H9 (cell line): ENCODE data around the gene HSPH1. TPM values are rescaled to one million over a fixed set of nuclear protein-coding genes. Genes with fewer than 3 reads are reported as not detected.

Experiments
- DNase-seq: peaks from one replicate; pipeline ENCODE4 v3.0.0-alpha.2; 2017
- H2AFZ ChIP-seq: one replicate; pipeline ENCODE4 v1.6.1; 2013; ENCODE audit warnings: mild to moderate bottlenecking, low read length, control low read depth, moderate library complexity
- H2AK5ac ChIP-seq: 2 replicates; pipeline ENCODE4 v1.6.1; 2013; ENCODE audit warnings: low read length, control low read depth, mixed read lengths; ENCODE audit not compliant: insufficient read length
- H2BK120ac ChIP-seq: one replicate; pipeline ENCODE4 v1.6.1; 2013; ENCODE audit warnings: low read depth, mild to moderate bottlenecking, low read length, control low read depth, inconsistent platforms; ENCODE audit not compliant: poor library complexity, severe bottlenecking
- H2BK12ac ChIP-seq: 2 replicates; pipeline ENCODE4 v1.6.1; 2013; ENCODE audit warnings: low read length, control low read depth, mixed read lengths, low read depth; ENCODE audit not compliant: insufficient read length
- H2BK15ac ChIP-seq: 2 replicates; pipeline ENCODE4 v1.6.1; 2013; ENCODE audit warnings: low read depth, low read length, control low read depth
- H2BK20ac ChIP-seq: one replicate; pipeline ENCODE4 v1.6.1; 2013; ENCODE audit warnings: low read depth, mild to moderate bottlenecking, low read length, control low read depth, inconsistent platforms; ENCODE audit not compliant: poor library complexity, severe bottlenecking
- H2BK5ac ChIP-seq: 2 replicates; pipeline ENCODE4 v1.6.1; 2013; ENCODE audit warnings: low read length, control low read depth, mixed read lengths; ENCODE audit not compliant: insufficient read length
- H3K14ac ChIP-seq: 2 replicates; pipeline ENCODE4 v1.6.1; 2013; ENCODE audit warnings: low read length, control low read depth; ENCODE audit not compliant: insufficient read depth
- H3K18ac ChIP-seq: 2 replicates; pipeline ENCODE4 v1.6.1; 2013; ENCODE audit warnings: low read depth, mild to moderate bottlenecking, mixed read lengths, low read length, control low read depth; ENCODE audit not compliant: insufficient read length
- H3K23ac ChIP-seq: 2 replicates; pipeline ENCODE4 v1.6.1; 2013; ENCODE audit warnings: low read length, control low read depth, mixed read lengths, low read depth; ENCODE audit not compliant: insufficient read length
- H3K23me2 ChIP-seq: 2 replicates; pipeline ENCODE4 v1.6.1; 2013; ENCODE audit warnings: low read depth, mild to moderate bottlenecking, mixed read lengths, low read length, control low read depth; ENCODE audit not compliant: insufficient read length, poor library complexity, severe bottlenecking
- H3K27ac ChIP-seq: 2 replicates; pipeline ENCODE4 v1.5.1; 2013; ENCODE audit warnings: low read length, control low read depth, mixed read lengths, low read depth; ENCODE audit not compliant: insufficient read length
- H3K27me3 ChIP-seq: 2 replicates; pipeline ENCODE4 v1.6.1; 2013; ENCODE audit warnings: low read length, control low read depth, inconsistent platforms; ENCODE audit not compliant: insufficient read depth
- H3K4ac ChIP-seq: 2 replicates; pipeline ENCODE4 v1.6.1; 2013; ENCODE audit warnings: low read depth, mild to moderate bottlenecking, control low read depth, inconsistent platforms, low read length, moderate library complexity
- H3K4me1 ChIP-seq: 2 replicates; pipeline ENCODE4 v1.6.1; 2013; ENCODE audit warnings: low read length, control low read depth, inconsistent platforms; ENCODE audit not compliant: insufficient read depth
- H3K4me2 ChIP-seq: 2 replicates; pipeline ENCODE4 v1.6.1; 2013; ENCODE audit warnings: low read length, control low read depth, mixed read lengths; ENCODE audit not compliant: insufficient read length, insufficient read depth
- H3K56ac ChIP-seq: 2 replicates; pipeline ENCODE4 v1.6.1; 2013; ENCODE audit warnings: low read depth, mild to moderate bottlenecking, mixed read lengths, low read length, control low read depth; ENCODE audit not compliant: insufficient read length
- H3K79me1 ChIP-seq: 2 replicates; pipeline ENCODE4 v1.6.1; 2013; ENCODE audit warnings: low read depth, mild to moderate bottlenecking, moderate library complexity, low read length, control low read depth, inconsistent platforms; ENCODE audit not compliant: insufficient read depth, poor library complexity, severe bottlenecking
- H3K79me2 ChIP-seq: 2 replicates; pipeline ENCODE4 v1.6.1; 2013; ENCODE audit warnings: low read length, control low read depth, inconsistent platforms; ENCODE audit not compliant: insufficient read depth
- H3K9ac ChIP-seq: 2 replicates; pipeline ENCODE4 v1.6.1; 2013; ENCODE audit warnings: low read length, control low read depth, mixed read lengths; ENCODE audit not compliant: insufficient read length; ENCODE audit errors: extremely low read depth
- H3K9me3 ChIP-seq: one replicate; pipeline ENCODE4 v1.6.1; 2013; ENCODE audit warnings: low read depth, low read length, inconsistent platforms; ENCODE audit not compliant: control insufficient read depth
- H3T11ph ChIP-seq: one replicate; pipeline ENCODE4 v1.6.1; 2013; ENCODE audit warnings: mild to moderate bottlenecking, low read length, control low read depth, inconsistent platforms
- H4K20me1 ChIP-seq: one replicate; pipeline ENCODE4 v1.6.1; 2013; ENCODE audit not compliant: control insufficient read depth, insufficient read length, insufficient read depth
- H4K5ac ChIP-seq: 2 replicates; pipeline ENCODE4 v1.6.1; 2013; ENCODE audit warnings: low read depth, mild to moderate bottlenecking, mixed read lengths, low read length, control low read depth; ENCODE audit not compliant: insufficient read length
- H4K8ac ChIP-seq: replicated peaks from 2 replicates; pipeline ENCODE4 v1.6.1; 2013; ENCODE audit warnings: low read length, control low read depth, mixed read lengths, low read depth; ENCODE audit not compliant: insufficient read length
- H4K91ac ChIP-seq: 2 replicates; pipeline ENCODE4 v1.6.1; 2013; ENCODE audit warnings: low read depth, mild to moderate bottlenecking, moderate library complexity, mixed read lengths, low read length, control low read depth; ENCODE audit not compliant: insufficient read length
- H3K27ac Mint-ChIP-seq, 3 experiments: 2 replicates in 2 of 3; 3 replicates in 1 of 3; pipeline ENCODE4 v1.8.0; 2020 to 2021; ENCODE audit warnings: mixed read lengths in 3 of 3, mild to moderate bottlenecking in 1 of 3, moderate library complexity in 1 of 3
- H3K27me3 Mint-ChIP-seq: 2 replicates; pipeline ENCODE4 v1.8.0; 2021; ENCODE audit warnings: low read depth, mild to moderate bottlenecking, moderate library complexity, mixed read lengths
- H3K36me3 Mint-ChIP-seq, 3 experiments: 2 replicates in 2 of 3; 3 replicates in 1 of 3; pipeline ENCODE4 v1.8.0; 2020 to 2021; ENCODE audit warnings: low read depth in 3 of 3, mixed read lengths in 3 of 3; ENCODE audit not compliant: insufficient read depth in 1 of 3
- H3K4me1 Mint-ChIP-seq, 2 experiments: 2 replicates each; pipeline ENCODE4 v1.8.0; 2020; ENCODE audit warnings: mixed read lengths in 2 of 2
- H3K4me3 Mint-ChIP-seq, 2 experiments: 2 replicates in 1 of 2; 3 replicates in 1 of 2; pipeline ENCODE4 v1.8.0; 2020 to 2021; ENCODE audit warnings: mild to moderate bottlenecking in 2 of 2, mixed read lengths in 2 of 2, moderate library complexity in 1 of 2
- H3K9me3 Mint-ChIP-seq, 2 experiments: 2 replicates in 1 of 2; 3 replicates in 1 of 2; pipeline ENCODE4 v1.8.0; 2020; ENCODE audit warnings: mild to moderate bottlenecking in 2 of 2, mixed read lengths in 2 of 2, moderate library complexity in 1 of 2
- CTCF ChIP-seq: fragments of 200-600 bp; sonication (generic); conservative IDR thresholded peaks from 3 replicates; pipeline ENCODE4 v1.8.0; 2021; ENCODE audit warnings: antibody characterized with exemption, mild to moderate bottlenecking
- WGBS: extraction: QIAGEN DNeasy Blood & Tissue Kit; methylation state at CpG from one replicate; pipeline ENCODE4 v1.1.7; 2013; ENCODE audit warnings: missing lambda C conversion rate, low lambda C conversion rate, mixed read lengths; ENCODE audit not compliant: insufficient read length; ENCODE audit errors: extremely low coverage; 5-methylcytosine and 5-hydroxymethylcytosine counted together
- total RNA-seq: library from RNA; stranded (reverse); gene quantifications from 2 replicates; pipeline ENCODE4 v1.2.1, GENCODE V29; 2021

HSPH1 gene
- total RNA-seq, 1 experiment from 2014 or later = 141 TPM

- no CpG with 5 or more reads among the region's 10 CpGs for WGBS
- no peak overlapping the region for H3K4ac ChIP-seq
- H2BK120ac ChIP-seq = no peak overlapping the region
- no peak overlapping the region for H2AFZ ChIP-seq
- no peak overlapping the region for H3K18ac ChIP-seq
- H3K9me3 ChIP-seq = no peaks in the 10 kb centered on the region
- no peak overlapping the region for H3K23ac ChIP-seq
- H3K56ac ChIP-seq = no peak overlapping the region
- no peaks in the 10 kb centered on the region for H3K79me2 ChIP-seq
- Mint-ChIP-seq H3K27me3 (peaks cover 9% of the 10 kb centered on the region), H3K4me1 (peaks cover 26 to 27% of the 10 kb centered on the region in 2 experiments), H3K27ac (no peak overlapping the region), H3K9me3 (no peaks in the 10 kb centered on the region), H3K36me3 (no peaks in the 10 kb centered on the region; a peak in 1 of 7 replicates), H3K4me3 (no peak overlapping the region)
- H3K4me2 ChIP-seq = no peak overlapping the region
- no peak overlapping the region for H2BK20ac ChIP-seq
- peaks cover 4% of the 10 kb centered on the region; the same call in 1 of the 2 replicates for H3K4me1 ChIP-seq
- H3K23me2 ChIP-seq = no peaks in the 10 kb centered on the region
- H4K20me1 ChIP-seq = no peaks in the 10 kb centered on the region
- no peak for TF ChIP-seq CTCF
- H4K91ac ChIP-seq = no peak overlapping the region
- no peak overlapping the region for H2BK12ac ChIP-seq
- no peak overlapping the region for H2AK5ac ChIP-seq
- H3T11ph ChIP-seq = no peak overlapping the region
- no peaks in the 10 kb centered on the region for H3K79me1 ChIP-seq
- no peak overlapping the region for H3K14ac ChIP-seq
- no peak for DNase-seq
- H3K27me3 ChIP-seq = no peaks in the 10 kb centered on the region
- H2BK5ac ChIP-seq = no peak overlapping the region
- no peak overlapping the region for H4K5ac ChIP-seq
- H4K8ac ChIP-seq = no peak overlapping the region
- no peak overlapping the region for H3K9ac ChIP-seq
- H3K27ac ChIP-seq = no peak overlapping the region
- H2BK15ac ChIP-seq = no peak overlapping the region
Measured at GRCh38 chr13:31119526-31119925, 42.2 kb downstream of the HSPH1 start.
